Stimulated activated effector memory CD8-positive, alpha-beta T cell treated with anti-CD3 and anti-CD28 coated beads, Interleukin-12 subunit alpha, Interleukin-12 subunit beta, amount 100 ng/mL, for 72 hours (primary cell): ENCODE measurements around the gene AXL.
A peak's percentile ranks its signal among the peaks of the same experiment; 100 is the strongest.

Experiments
- ATAC-seq: fragments of 150-1000 bp; cut with Tn5 transposase; 2 replicates; pipeline ENCODE4 v1.10.0; 2021
- DNase-seq, 2 donors: peaks; one replicate each; pipeline ENCODE4 v3.0.0; 2021 to 2022; ENCODE audit warnings: low spot score in 2 of 2
- H3K27ac Mint-ChIP-seq: one replicate; pipeline ENCODE4 v1.8.0; 2022; ENCODE audit warnings: mild to moderate bottlenecking, mixed read lengths
- H3K36me3 Mint-ChIP-seq: one replicate; pipeline ENCODE4 v1.8.0; 2022; ENCODE audit warnings: mild to moderate bottlenecking, mixed read lengths
- H3K4me1 Mint-ChIP-seq: one replicate; pipeline ENCODE4 v1.8.0; 2022; ENCODE audit warnings: mixed read lengths
- H3K4me3 Mint-ChIP-seq: one replicate; pipeline ENCODE4 v1.8.0; 2022; ENCODE audit warnings: mild to moderate bottlenecking, mixed read lengths
- H3K9me3 Mint-ChIP-seq: one replicate; pipeline ENCODE4 v1.8.0; 2022; ENCODE audit warnings: mixed read lengths

AXL gene

GRCh38 chr19:41239961-41240574, 21.0 kb downstream of the AXL start:
- Mint-ChIP-seq H3K4me1 (no peaks in the 10 kb centered on the region), H3K9me3 (no peaks in the 10 kb centered on the region), H3K36me3 (no peaks in the 10 kb centered on the region), H3K4me3 (no peak overlapping the region), H3K27ac (no peak overlapping the region)
- DNase-seq, result no peak
- no peak for ATAC-seq

GRCh38 chr19:41241859-41242258, 22.8 kb downstream of the AXL start:
- Mint-ChIP-seq H3K4me3 (no peak overlapping the region), H3K36me3 (no peaks in the 10 kb centered on the region), H3K27ac (no peak overlapping the region), H3K4me1 (no peaks in the 10 kb centered on the region), H3K9me3 (no peaks in the 10 kb centered on the region)
- DNase-seq (no peak), ATAC-seq (no peak)

- H3K27ac Mint-ChIP-seq, result no peak overlapping the region
- no peaks in the 10 kb centered on the region for H3K4me1 Mint-ChIP-seq
- H3K36me3 Mint-ChIP-seq, result no peaks in the 10 kb centered on the region
- H3K9me3 Mint-ChIP-seq, result no peaks in the 10 kb centered on the region
- ATAC-seq (no peak), DNase-seq (no peak)
- H3K4me3 Mint-ChIP-seq, result no peak overlapping the region
Observed at GRCh38 chr19:41244117-41244516, 25.1 kb downstream of the AXL start.

- H3K4me1 Mint-ChIP-seq, result no peaks in the 10 kb centered on the region
- ATAC-seq (no peak), DNase-seq (no peak)
- no peak overlapping the region for H3K27ac Mint-ChIP-seq
- H3K36me3 Mint-ChIP-seq, result no peaks in the 10 kb centered on the region
- no peaks in the 10 kb centered on the region for H3K9me3 Mint-ChIP-seq
- H3K4me3 Mint-ChIP-seq, result no peak overlapping the region
Observed at GRCh38 chr19:41245843-41246242, 26.8 kb downstream of the AXL start.

GRCh38 chr19:41248895-41249294, 29.9 kb downstream of the AXL start:
- ATAC-seq (no peak), DNase-seq (no peak)
- H3K27ac Mint-ChIP-seq, result peak overlapping the region; percentile 70
- no peaks in the 10 kb centered on the region for H3K9me3 Mint-ChIP-seq
- no peaks in the 10 kb centered on the region for H3K4me1 Mint-ChIP-seq
- no peak overlapping the region for H3K4me3 Mint-ChIP-seq
- H3K36me3 Mint-ChIP-seq, result no peaks in the 10 kb centered on the region

- Mint-ChIP-seq H3K27ac (no peak overlapping the region), H3K4me3 (no peak overlapping the region), H3K36me3 (no peaks in the 10 kb centered on the region), H3K4me1 (no peaks in the 10 kb centered on the region), H3K9me3 (no peaks in the 10 kb centered on the region)
- DNase-seq (no peak), ATAC-seq (no peak)
Observed at GRCh38 chr19:41249707-41250423, 30.8 kb downstream of the AXL start.

GRCh38 chr19:41253660-41254059, 34.6 kb downstream of the AXL start:
- ATAC-seq (no peak), DNase-seq (no peak)
- Mint-ChIP-seq H3K36me3 (no peaks in the 10 kb centered on the region), H3K27ac (no peak overlapping the region), H3K9me3 (no peaks in the 10 kb centered on the region), H3K4me1 (no peaks in the 10 kb centered on the region), H3K4me3 (no peak overlapping the region)

GRCh38 chr19:41255171-41255570, 36.1 kb downstream of the AXL start:
- no peak overlapping the region for H3K27ac Mint-ChIP-seq
- ATAC-seq (no peak), DNase-seq (no peak)
- H3K36me3 Mint-ChIP-seq, result no peaks in the 10 kb centered on the region
- H3K4me3 Mint-ChIP-seq, result no peak overlapping the region
- H3K9me3 Mint-ChIP-seq, result no peaks in the 10 kb centered on the region
- no peaks in the 10 kb centered on the region for H3K4me1 Mint-ChIP-seq

GRCh38 chr19:41261474-41262190, 42.6 kb downstream of the AXL start:
- peak overlapping the region; percentile 99 for H3K4me3 Mint-ChIP-seq
- H3K27ac Mint-ChIP-seq, result peak overlapping the region; percentile 100
- no peaks in the 10 kb centered on the region for H3K9me3 Mint-ChIP-seq
- no peak for ATAC-seq
- H3K36me3 Mint-ChIP-seq, result peaks cover 51% of the 10 kb centered on the region
- peak in 1 of 2 donors; percentile 55 for DNase-seq
- H3K4me1 Mint-ChIP-seq, result peaks cover 38% of the 10 kb centered on the region

- Mint-ChIP-seq H3K36me3 (peaks cover 67% of the 10 kb centered on the region), H3K27ac (peak overlapping the region; percentile 100), H3K4me3 (peak overlapping the region; percentile 99), H3K4me1 (peaks cover 52% of the 10 kb centered on the region), H3K9me3 (no peaks in the 10 kb centered on the region)
- peak; percentile 58 to 87 for DNase-seq
- peak; percentile 56 for ATAC-seq
Observed at GRCh38 chr19:41263042-41263849, 44.2 kb downstream of the AXL start.

- Mint-ChIP-seq H3K4me3 (peak within 1 kb of the TSS; percentile 99), H3K9me3 (no peaks in the 10 kb centered on the region), H3K4me1 (peaks cover 52% of the 10 kb centered on the region), H3K27ac (peak within 1 kb of the TSS; percentile 100), H3K36me3 (peaks cover 74% of the 10 kb centered on the region)
- DNase-seq (peak; percentile 100), ATAC-seq (peak; percentile 81)
Observed at GRCh38 chr19:41263850-41264580, 45.0 kb downstream of the AXL start, which contains the start of gene HNRNPUL1. TSS of gene HNRNPUL1 (plus strand) at chr19:41264372. CDS start at chr19:41264504, 132 bp downstream.

GRCh38 chr19:41264581-41265394, 45.8 kb downstream of the AXL start:
- no peaks in the 10 kb centered on the region for H3K9me3 Mint-ChIP-seq
- peak overlapping the region; percentile 100 for H3K27ac Mint-ChIP-seq
- ATAC-seq (no peak), DNase-seq (peak; percentile 22 to 72)
- peaks cover 52% of the 10 kb centered on the region for H3K4me1 Mint-ChIP-seq
- peaks cover 82% of the 10 kb centered on the region for H3K36me3 Mint-ChIP-seq
- peak overlapping the region; percentile 99 for H3K4me3 Mint-ChIP-seq

- Mint-ChIP-seq H3K4me3 (peak overlapping the region; percentile 99), H3K4me1 (peaks cover 52% of the 10 kb centered on the region), H3K27ac (peak overlapping the region; percentile 100), H3K36me3 (peaks cover 90% of the 10 kb centered on the region), H3K9me3 (no peaks in the 10 kb centered on the region)
- DNase-seq (peak in 1 of 2 donors; percentile 63), ATAC-seq (no peak)
Observed at GRCh38 chr19:41265395-41266153, 46.6 kb downstream of the AXL start.
